Activated effector memory CD4-positive, alpha-beta T cell treated with Interleukin-2 at 50 U/mL for 16 hours (primary cell): ENCODE results near the gene OR7D4.
"Not testable (repeated sequence)": the region's sequence is repeated elsewhere in the genome, so short reads cannot be mapped to it uniquely, and the experiment has no call there.

ENCODE experiments used
- DNase-seq: peaks from one replicate; pipeline ENCODE4 v3.0.0-alpha.2; 2020

Gene OR7D4

GRCh38 chr19:9219489-9219888 is at the start of gene OR7D4:
TSS of gene OR7D4 (minus strand) at chr19:9219589. CDS start at chr19:9214837, 4,752 bp downstream.
- DNase-seq: no peak

- DNase-seq: no peak
These were observed 31.8 kb upstream of the OR7D4 start for GRCh38 chr19:9251236-9251635.

GRCh38 chr19:9250630-9251029 is 31.2 kb upstream of the OR7D4 start, which contains the start of gene OR7E24:
TSS of gene OR7E24 (plus strand) at chr19:9250930. CDS start at chr19:9251044, 114 bp downstream.
- DNase-seq: no peak

GRCh38 chr19:9205501-9206113 is 13.8 kb downstream of the OR7D4 start:
- peak; percentile 41 for DNase-seq

- not testable (repeated sequence) for DNase-seq
These were observed 21.3 kb downstream of the OR7D4 start for GRCh38 chr19:9198044-9198443.

- DNase-seq: no peak
These were observed 29.9 kb downstream of the OR7D4 start for GRCh38 chr19:9189535-9189934.

GRCh38 chr19:9187191-9187590 is 32.2 kb downstream of the OR7D4 start:
- DNase-seq: no peak

GRCh38 chr19:9183000-9183399 is 36.4 kb downstream of the OR7D4 start:
- no peak for DNase-seq

GRCh38 chr19:9178901-9179300 is 40.5 kb downstream of the OR7D4 start, which contains the start of gene OR7D2:
TSS of gene OR7D2 (plus strand) at chr19:9178979. CDS start at chr19:9185782, 6,803 bp downstream.
- no peak for DNase-seq

- DNase-seq: no peak
These were observed 44.1 kb downstream of the OR7D4 start for GRCh38 chr19:9175326-9175725.

GRCh38 chr19:9171393-9171991 is 47.9 kb downstream of the OR7D4 start:
- DNase-seq: no peak

GRCh38 chr19:9166846-9167245 is 52.5 kb downstream of the OR7D4 start:
- DNase-seq: no peak

- no peak for DNase-seq
These were observed 54.1 kb downstream of the OR7D4 start for GRCh38 chr19:9165261-9165660.

GRCh38 chr19:9161427-9161826 is 58.0 kb downstream of the OR7D4 start:
- no peak for DNase-seq
